Renal cortex interstitium (tissue), 11 donors: ENCODE results near the gene DNASE1L3. TPM values are rescaled to one million over a fixed set of nuclear protein-coding genes. Genes with fewer than 3 reads are reported as not detected.
A peak's percentile ranks its signal among the peaks of the same experiment; 100 is the strongest.

Experiments used
- DNase-seq, 11 donors: peaks; one replicate each; pipeline ENCODE4 v3.0.0-alpha.2; 2013; ENCODE audit warnings: low read depth in 9 of 11, low spot score in 4 of 11; ENCODE audit errors: extremely low read depth in 1 of 11
- polyA plus RNA-seq, 3 donors: library from polyadenylated mRNA; unstranded; fragments of 120-200 nt; gene quantifications; one replicate each; pipeline ENCODE4 v1.2.1, GENCODE V29; 2013; ENCODE audit not compliant: insufficient read length in 3 of 3

Gene DNASE1L3
- polyA plus RNA-seq, 3 donors, result 2.4 to 9.4 (median 4.4) TPM

- DNase-seq, result no peak
These were observed 37.6 kb downstream of the DNASE1L3 start for GRCh38 chr3:58173029-58173668.

GRCh38 chr3:58171126-58171525, 39.6 kb downstream of the DNASE1L3 start:
- DNase-seq, result no peak

- no peak for DNase-seq
These were observed 40.4 kb downstream of the DNASE1L3 start for GRCh38 chr3:58170376-58170775.

GRCh38 chr3:58169371-58169770, 41.4 kb downstream of the DNASE1L3 start:
- no peak for DNase-seq

GRCh38 chr3:58168498-58168897, 42.3 kb downstream of the DNASE1L3 start:
- DNase-seq, result no peak

GRCh38 chr3:58167431-58168351, 43.1 kb downstream of the DNASE1L3 start:
- DNase-seq, result peak in 6 of 11 donors; percentile 67 to 75 (median 74)

GRCh38 chr3:58164906-58165821, 45.6 kb downstream of the DNASE1L3 start:
- DNase-seq, result peak in 1 of 11 donors; percentile 73

- DNase-seq, result no peak
These were observed 46.4 kb downstream of the DNASE1L3 start for GRCh38 chr3:58164199-58164879.

- DNase-seq, result peak in 4 of 11 donors; percentile 72 to 82 (median 78)
These were observed 47.5 kb downstream of the DNASE1L3 start for GRCh38 chr3:58163234-58163633.

GRCh38 chr3:58161435-58162398, 49.1 kb downstream of the DNASE1L3 start:
- no peak for DNase-seq

- DNase-seq, result no peak
These were observed 50.4 kb downstream of the DNASE1L3 start for GRCh38 chr3:58160399-58160798.

GRCh38 chr3:58158442-58159153, 52.2 kb downstream of the DNASE1L3 start:
- peak in 1 of 11 donors; percentile 74 for DNase-seq

- DNase-seq, result no peak
These were observed 53.1 kb downstream of the DNASE1L3 start for GRCh38 chr3:58157700-58158099.

- DNase-seq, result no peak
These were observed 54.9 kb downstream of the DNASE1L3 start for GRCh38 chr3:58155838-58156237.

GRCh38 chr3:58154626-58155449, 55.9 kb downstream of the DNASE1L3 start:
- DNase-seq, result no peak

- no peak for DNase-seq
These were observed 57.4 kb downstream of the DNASE1L3 start for GRCh38 chr3:58153371-58153770.
